ENCODE data around the gene HFE. TPM values are rescaled to one million over a fixed set of nuclear protein-coding genes. Genes with fewer than 3 reads are reported as not detected.

HFE gene
- polyA plus RNA-seq, 1 donor (not counting 4 experiments of a cell fraction or from before 2014, with no cell fraction given), result 18.4 TPM

GRCh38 chr6:26121141-26122004, 34.1 kb downstream of the HFE start:
- peak overlapping the region; percentile 94 for H3K27ac ChIP-seq (ENCODE audit: control insufficient read depth, insufficient read depth, low read length)
- no peak overlapping the region for H3K9ac ChIP-seq (ENCODE audit: control insufficient read depth, extremely low read depth, insufficient read depth, low read length)
- no peak for DNase-seq (ENCODE audit: low read depth, low spot score)

GRCh38 chr6:26122005-26122388, 34.8 kb downstream of the HFE start:
- DNase-seq (ENCODE audit: low read depth, low spot score), result no peak
- H2AFZ ChIP-seq (ENCODE audit: control insufficient read depth, low read length), result no peak overlapping the region
- peak overlapping the region; percentile 94 for H3K27ac ChIP-seq (ENCODE audit: control insufficient read depth, insufficient read depth, low read length)
- peak overlapping the region; percentile 89 for H3K4me2 ChIP-seq (ENCODE audit: control insufficient read depth, extremely low read depth, insufficient read depth, low read depth, low read length)
- peak overlapping the region in 1 of 3 experiments; percentile 86 for H3K4me3 ChIP-seq (ENCODE audit: control insufficient read depth in 2 of 3, extremely low read depth in 1 of 3, insufficient read depth in 2 of 3, low read depth in 1 of 3, low read length in 3 of 3)
- peak overlapping the region; percentile 98 for H3K9ac ChIP-seq (ENCODE audit: control insufficient read depth, extremely low read depth, insufficient read depth, low read length)
- no peak for FAIRE-seq
- H3K9me1 ChIP-seq (ENCODE audit: control insufficient read depth, extremely low read depth, insufficient read depth, low read length), result no peaks in the 10 kb centered on the region
- H3K9me3 ChIP-seq (ENCODE audit: control insufficient read depth, low read depth, low read length), result no peaks in the 10 kb centered on the region
- dilution Hi-C loops (cut with MboI; ENCODE audit: extremely low pct_ligation_motif_present, low sequenced_read_pairs), result no loop called here
- H3K27me3 ChIP-seq (ENCODE audit: control insufficient read depth, extremely low read depth, insufficient read depth, low read length), result no peaks in the 10 kb centered on the region
- peaks cover 11% of the 10 kb centered on the region for H4K20me1 ChIP-seq (ENCODE audit: control insufficient read depth, extremely low read depth, insufficient read depth, low read length)
- no peak for TF ChIP-seq EZH2 (IDR thresholded peaks at IDR 0.05; ENCODE audit: low read length)
- H3K36me3 ChIP-seq (ENCODE audit: control insufficient read depth in 2 of 2, extremely low read depth in 1 of 2, insufficient read depth in 2 of 2, low read length in 2 of 2), result peaks cover 0 to 5% of the 10 kb centered on the region in 2 experiments
- H3K79me2 ChIP-seq (ENCODE audit: control insufficient read depth, insufficient read depth, low read length), result peaks cover 21% of the 10 kb centered on the region
- H3K4me1 ChIP-seq (ENCODE audit: control insufficient read depth, extremely low read depth, insufficient read depth, low read length), result peaks cover 21% of the 10 kb centered on the region

More at GRCh38 chr6:26121141-26122004, 34.1 kb downstream of the HFE start:
- no peak overlapping the region for H3K4me2 ChIP-seq (ENCODE audit: control insufficient read depth, extremely low read depth, insufficient read depth, low read depth, low read length)
- H4K20me1 ChIP-seq (ENCODE audit: control insufficient read depth, extremely low read depth, insufficient read depth, low read length), result peaks cover 11% of the 10 kb centered on the region
- H3K4me3 ChIP-seq (ENCODE audit: control insufficient read depth in 2 of 3, extremely low read depth in 1 of 3, insufficient read depth in 2 of 3, low read depth in 1 of 3, low read length in 3 of 3), result no peak overlapping the region
- H3K79me2 ChIP-seq (ENCODE audit: control insufficient read depth, insufficient read depth, low read length), result peaks cover 18% of the 10 kb centered on the region
- H3K4me1 ChIP-seq (ENCODE audit: control insufficient read depth, extremely low read depth, insufficient read depth, low read length), result peaks cover 15% of the 10 kb centered on the region
- no peak overlapping the region for H2AFZ ChIP-seq (ENCODE audit: control insufficient read depth, low read length)
- H3K36me3 ChIP-seq (ENCODE audit: control insufficient read depth in 2 of 2, extremely low read depth in 1 of 2, insufficient read depth in 2 of 2, low read length in 2 of 2), result peaks cover 0 to 4% of the 10 kb centered on the region in 2 experiments
- no peaks in the 10 kb centered on the region for H3K27me3 ChIP-seq (ENCODE audit: control insufficient read depth, extremely low read depth, insufficient read depth, low read length)
- TF ChIP-seq CTCF (optimal IDR thresholded peaks at IDR 0.05 in 1 of 3, IDR thresholded peaks at IDR 0.05 in 1 of 3, conservative IDR thresholded peaks at IDR 0.05 in 1 of 3; ENCODE audit: extremely low read depth in 1 of 3, insufficient read depth in 2 of 3, low read length in 3 of 3) (no peak), EZH2 (IDR thresholded peaks at IDR 0.05; ENCODE audit: low read length) (no peak)
- dilution Hi-C loops (cut with MboI; ENCODE audit: extremely low pct_ligation_motif_present, low sequenced_read_pairs), result no loop called here
- FAIRE-seq, result no peak
- no peaks in the 10 kb centered on the region for H3K9me1 ChIP-seq (ENCODE audit: control insufficient read depth, extremely low read depth, insufficient read depth, low read length)
- no peaks in the 10 kb centered on the region for H3K9me3 ChIP-seq (ENCODE audit: control insufficient read depth, low read depth, low read length)

Measured in keratinocyte (primary cell).